NCI-H82 treated with DMSO at 0.1 percent for 48 hours (cell line): ENCODE results near the gene C2orf92.
"Not testable (repeated sequence)": the region's sequence is repeated elsewhere in the genome, so short reads cannot be mapped to it uniquely, and the experiment has no call there.

ENCODE experiments used
- DNase-seq: peaks from one replicate; lab custom pipeline; 2025; ENCODE audit not compliant: unreplicated experiment; lab: John Stamatoyannopoulos, UW

The C2orf92 gene

GRCh38 chr2:97669448-97669847, at the start of gene C2orf92:
Gene C2orf92 (plus strand): TSS chr2:97669713. CDS start chr2:97669789, 76 bp downstream.
- DNase-seq: no peak

- DNase-seq: not testable (repeated sequence)
Measured at GRCh38 chr2:97620492-97620891, 49.0 kb upstream of the C2orf92 start.

GRCh38 chr2:97622976-97623375, 46.5 kb upstream of the C2orf92 start:
- not testable (repeated sequence) for DNase-seq

- DNase-seq: not testable (repeated sequence)
Measured at GRCh38 chr2:97625354-97626048, 44.0 kb upstream of the C2orf92 start.

- not testable (repeated sequence) for DNase-seq
Measured at GRCh38 chr2:97626049-97626430, 43.5 kb upstream of the C2orf92 start.

GRCh38 chr2:97644023-97644717, 25.3 kb upstream of the C2orf92 start:
- no peak for DNase-seq

- DNase-seq: no peak
Measured at GRCh38 chr2:97645112-97645694, 24.3 kb upstream of the C2orf92 start.

- DNase-seq: peak; percentile 97
Measured at GRCh38 chr2:97645695-97646629, 23.6 kb upstream of the C2orf92 start, which contains the start of gene COX5B. Gene COX5B (plus strand): TSS chr2:97646062. CDS start chr2:97646087, 25 bp downstream.

GRCh38 chr2:97646977-97647376, 22.5 kb upstream of the C2orf92 start:
- no peak for DNase-seq

GRCh38 chr2:97651114-97651513, 18.4 kb upstream of the C2orf92 start:
- DNase-seq: no peak

GRCh38 chr2:97653473-97653872, 16.0 kb upstream of the C2orf92 start:
- DNase-seq: no peak

- no peak for DNase-seq
Measured at GRCh38 chr2:97653874-97654273, 15.6 kb upstream of the C2orf92 start.

- DNase-seq: no peak
Measured at GRCh38 chr2:97654309-97654708, 15.2 kb upstream of the C2orf92 start.

GRCh38 chr2:97654791-97655190, 14.7 kb upstream of the C2orf92 start:
- DNase-seq: no peak

GRCh38 chr2:97656129-97656755, 13.3 kb upstream of the C2orf92 start:
- DNase-seq: no peak

- no peak for DNase-seq
Measured at GRCh38 chr2:97656905-97657587, 12.5 kb upstream of the C2orf92 start.

GRCh38 chr2:97657986-97658690, 11.4 kb upstream of the C2orf92 start:
- no peak for DNase-seq

- DNase-seq: no peak
Measured at GRCh38 chr2:97658691-97659157, 10.8 kb upstream of the C2orf92 start.
